CD4-positive, alpha-beta T cell treated with Interleukin-6 for 4 hours (primary cell): ENCODE measurements around the gene FHIT.

Experiments
- DNase-seq: peaks from one replicate; pipeline ENCODE4 v3.0.0-alpha.2; 2020; ENCODE audit warnings: mixed read lengths

Gene FHIT

DNA sequence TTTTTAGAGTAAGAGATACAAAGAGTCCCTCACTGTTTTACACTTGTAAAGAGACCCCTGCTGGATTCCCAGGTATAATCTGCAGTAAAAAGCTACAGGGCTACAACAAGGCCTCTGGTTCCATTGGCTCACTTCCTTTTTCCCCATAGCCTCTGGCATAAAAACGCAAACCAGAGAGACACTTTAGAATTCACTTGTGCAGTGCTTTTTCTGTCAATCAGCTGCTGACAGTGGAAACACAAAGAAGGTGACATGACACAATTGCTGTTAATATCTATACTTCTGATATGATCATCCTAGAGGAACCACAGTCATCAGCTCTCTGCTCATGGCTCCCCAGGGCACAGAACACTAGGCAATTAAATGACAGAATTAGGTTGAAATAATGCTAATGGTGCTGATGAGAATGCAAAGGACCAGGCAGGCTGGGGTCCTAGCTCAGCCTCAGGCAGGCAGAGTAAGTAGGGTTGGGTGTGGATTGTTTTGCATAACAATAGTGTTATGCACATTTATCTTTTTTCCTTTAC is 1533.5 kb downstream of the FHIT start:
- no peak for DNase-seq

DNA sequence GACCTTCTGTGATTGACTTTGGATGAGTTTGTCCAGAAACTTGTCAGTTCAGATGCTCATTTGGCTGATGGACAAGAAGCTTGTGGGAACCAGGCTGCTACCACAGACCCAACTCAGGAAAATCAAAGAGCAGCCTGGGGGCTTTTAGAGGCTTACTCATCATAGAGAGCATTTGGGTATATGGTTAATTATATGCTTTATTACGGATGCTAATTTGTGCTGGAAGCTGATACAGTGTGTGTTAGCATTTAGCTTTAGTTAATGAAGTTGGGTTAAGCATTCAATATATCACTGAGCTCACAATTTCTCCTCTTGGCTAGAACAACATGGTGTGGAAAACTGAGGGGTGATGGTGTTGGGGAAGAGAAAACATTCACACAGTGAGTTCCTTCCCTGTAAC is 1537.2 kb downstream of the FHIT start:
- DNase-seq, result no peak

DNA sequence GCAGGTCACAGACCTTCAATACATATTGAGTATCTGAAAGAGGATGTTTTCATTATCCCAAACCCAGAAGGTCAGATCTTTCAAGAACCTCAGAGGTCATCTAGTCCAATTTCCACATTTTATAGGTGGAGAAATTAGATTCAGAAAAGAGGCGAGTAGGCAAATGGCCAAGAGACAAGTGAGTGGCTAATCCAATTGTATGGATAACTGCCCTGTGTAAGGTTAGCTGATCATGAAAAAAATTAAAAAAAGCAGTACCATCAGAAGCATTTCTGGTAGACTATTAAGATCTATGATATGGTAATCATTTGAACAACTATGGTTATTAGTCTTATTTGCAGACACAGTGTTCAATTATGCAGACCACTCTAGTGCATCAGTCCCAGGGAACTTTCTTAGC is 1540.7 kb downstream of the FHIT start:
- DNase-seq, result no peak

DNA sequence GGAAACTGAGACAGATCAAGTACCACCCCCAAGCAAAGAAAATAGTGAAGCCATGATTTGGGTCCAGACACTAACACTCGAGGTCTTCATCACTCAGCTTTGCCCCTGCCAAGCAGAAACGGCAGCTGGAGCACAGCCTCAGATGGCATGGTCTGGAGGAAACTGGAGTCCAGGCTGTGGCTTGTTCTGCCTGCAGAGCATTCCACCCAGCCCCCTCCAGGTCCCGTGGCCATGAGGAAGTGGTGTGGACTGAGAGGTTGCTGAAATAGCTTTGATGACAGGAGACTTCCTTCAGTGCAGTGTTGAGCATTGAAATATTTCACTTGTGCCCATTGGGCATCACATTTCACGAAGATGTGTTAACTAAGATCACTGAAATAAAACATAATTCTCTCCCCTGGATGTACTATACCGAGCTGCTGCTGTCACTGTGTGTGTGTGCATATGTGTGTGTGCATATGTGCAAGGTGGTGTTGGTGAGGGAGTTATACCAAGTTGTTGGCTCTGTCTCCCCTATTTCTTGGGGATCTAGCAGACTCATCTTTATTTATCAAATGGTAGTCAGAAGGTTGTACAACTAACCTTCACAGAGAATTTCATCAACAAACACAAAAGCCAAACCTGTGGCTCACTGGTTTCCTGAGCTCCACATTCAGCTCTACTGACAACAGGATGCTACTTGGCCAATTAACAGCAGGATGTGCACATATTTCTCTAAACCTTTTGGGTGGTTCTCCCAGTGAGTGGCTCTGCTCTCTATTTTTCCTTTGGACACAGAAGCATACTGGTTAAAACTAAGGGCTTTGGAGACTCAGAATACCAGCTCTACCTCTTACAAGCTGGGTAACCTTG is 1541.3 kb downstream of the FHIT start:
- DNase-seq, result peak; percentile 15

DNA sequence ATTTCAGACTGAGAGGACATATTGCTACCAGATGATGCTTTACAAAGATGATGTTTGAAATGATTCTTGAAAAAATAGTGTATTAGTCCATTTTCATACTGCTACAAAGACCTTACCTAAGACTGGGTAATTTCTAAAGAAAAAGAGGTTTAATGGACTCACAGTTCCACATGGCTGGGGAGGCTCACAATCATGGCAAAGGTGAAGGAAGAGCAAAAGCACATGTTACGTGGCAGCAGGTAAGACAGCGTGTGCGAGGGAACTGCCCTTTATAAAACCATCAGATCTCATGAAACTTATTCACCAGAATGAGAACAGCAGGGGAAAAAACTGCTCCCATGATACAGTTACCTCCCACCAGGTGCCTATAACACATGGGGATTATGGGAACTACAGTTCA is 1543.0 kb downstream of the FHIT start:
- DNase-seq, result no peak

DNA sequence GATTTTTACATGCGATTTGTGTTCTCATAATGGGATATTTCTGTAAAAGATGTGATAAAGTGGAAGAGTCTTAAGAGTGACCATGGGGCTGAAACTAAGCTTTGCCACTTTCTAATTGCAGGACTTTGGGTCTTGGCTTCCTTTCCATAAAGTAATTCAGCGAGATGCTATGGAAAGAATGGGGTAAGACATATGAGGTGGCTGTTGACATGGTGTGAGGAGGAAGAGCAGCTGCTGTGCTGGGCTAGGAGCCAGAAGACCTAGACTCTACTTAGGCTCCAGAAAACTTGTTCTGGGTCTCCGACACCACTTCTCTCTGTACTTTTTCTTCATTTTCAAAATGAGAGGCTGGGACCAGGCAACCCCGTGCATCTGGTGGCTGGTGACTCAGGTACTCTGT is 1547.0 kb downstream of the FHIT start:
- no peak for DNase-seq

DNA sequence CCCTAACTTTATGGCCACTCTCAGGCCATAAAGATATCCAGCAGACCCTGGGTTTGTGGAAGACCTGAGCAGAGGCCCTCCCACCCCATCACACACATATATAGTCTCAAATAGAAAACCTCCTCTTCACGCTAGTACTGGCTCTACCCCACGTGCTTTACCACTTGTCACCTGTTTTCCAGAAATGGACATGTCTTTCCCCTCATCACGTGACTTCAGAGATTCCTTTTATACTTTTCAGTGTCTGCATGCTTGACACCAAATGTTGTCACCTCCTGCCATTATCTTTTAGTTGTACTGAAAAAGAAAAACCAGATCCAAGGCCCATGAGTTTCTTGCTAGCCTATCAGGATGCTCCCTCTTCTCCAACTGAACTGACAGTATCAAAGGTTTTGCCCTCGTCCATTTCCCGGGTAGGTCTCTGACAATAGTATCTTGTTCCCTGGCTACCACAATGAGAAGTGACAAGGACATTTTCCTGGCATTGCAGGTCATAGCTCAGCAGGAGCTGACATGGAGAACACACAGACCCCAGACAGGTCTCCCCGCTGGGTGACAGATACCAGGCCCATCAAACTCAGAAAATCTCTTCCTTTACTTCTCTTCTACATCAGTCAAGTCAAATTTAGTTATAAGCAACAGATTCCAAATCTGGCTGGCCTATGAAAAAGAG is 1551.5 kb downstream of the FHIT start:
- no peak for DNase-seq
